ENCODE data around the gene GARNL3. TPM values are rescaled to one million over a fixed set of nuclear protein-coding genes. Genes with fewer than 3 reads are reported as not detected.

The GARNL3 gene
- total and polyA plus RNA-seq, 2 of the 13 experiments (the other 11 are each of a cell fraction or from before 2014, with no cell fraction given), result 3.9 to 11.0 TPM

- TF ChIP-seq HMGXB4 (CRISPR knock-in tag; IDR thresholded peaks at IDR 0.05; ENCODE audit: borderline replicate concordance in 1 of 2, low read depth in 1 of 2) (no peak; a peak in 3 of 4 replicates), ZNF616 (CRISPR knock-in tag; IDR thresholded peaks at IDR 0.05; ENCODE audit: low read depth) (no peak), ZBTB26 (CRISPR knock-in tag; IDR thresholded peaks at IDR 0.05; ENCODE audit: borderline replicate concordance) (peak; percentile 58; the same call in 1 of the 2 replicates), RFXANK (CRISPR knock-in tag; IDR thresholded peaks at IDR 0.05) (no peak), ZNF790 (CRISPR knock-in tag; IDR thresholded peaks at IDR 0.05; ENCODE audit: borderline replicate concordance) (no peak), E2F5 (CRISPR knock-in tag; conservative IDR thresholded peaks at IDR 0.05) (no peak; the same call in 1 of the 2 replicates), PITX1 (CRISPR knock-in tag; IDR thresholded peaks at IDR 0.05) (no peak), ZNF776 (CRISPR knock-in tag; IDR thresholded peaks at IDR 0.05) (peak; percentile 65), ZNF792 (CRISPR knock-in tag; IDR thresholded peaks at IDR 0.05) (no peak; the same call in 1 of the 2 replicates), THAP7 (CRISPR knock-in tag; IDR thresholded peaks at IDR 0.05) (no peak), AKAP8 (CRISPR knock-in tag; IDR thresholded peaks at IDR 0.05) (no peak), HOXD1 (CRISPR knock-in tag; IDR thresholded peaks at IDR 0.05) (peak; percentile 72; the same call in 1 of the 2 replicates), ZNF451 (CRISPR knock-in tag; IDR thresholded peaks at IDR 0.05) (no peak; the same call in 1 of the 2 replicates), PLRG1 (conservative IDR thresholded peaks at IDR 0.05) (no peak), SIN3B (IDR thresholded peaks at IDR 0.05; ENCODE audit: low read length) (no peak), NR2F6 (IDR thresholded peaks at IDR 0.05) (no peak), NR2F6 (CRISPR knock-in tag; IDR thresholded peaks at IDR 0.05) (0 out of 2 replicates have a peak, but pooled peaks have one; percentile 27), DMAP1 (CRISPR knock-in tag; IDR thresholded peaks at IDR 0.05) (no peak), DMTF1 (CRISPR knock-in tag; IDR thresholded peaks at IDR 0.05) (no peak), SALL2 (CRISPR knock-in tag; IDR thresholded peaks at IDR 0.05) (peak; percentile 61; the same call in 1 of the 2 replicates), KLF9 (CRISPR knock-in tag; IDR thresholded peaks at IDR 0.05; ENCODE audit: low read depth) (no peak)
- TF ChIP-seq, protein P1, sequence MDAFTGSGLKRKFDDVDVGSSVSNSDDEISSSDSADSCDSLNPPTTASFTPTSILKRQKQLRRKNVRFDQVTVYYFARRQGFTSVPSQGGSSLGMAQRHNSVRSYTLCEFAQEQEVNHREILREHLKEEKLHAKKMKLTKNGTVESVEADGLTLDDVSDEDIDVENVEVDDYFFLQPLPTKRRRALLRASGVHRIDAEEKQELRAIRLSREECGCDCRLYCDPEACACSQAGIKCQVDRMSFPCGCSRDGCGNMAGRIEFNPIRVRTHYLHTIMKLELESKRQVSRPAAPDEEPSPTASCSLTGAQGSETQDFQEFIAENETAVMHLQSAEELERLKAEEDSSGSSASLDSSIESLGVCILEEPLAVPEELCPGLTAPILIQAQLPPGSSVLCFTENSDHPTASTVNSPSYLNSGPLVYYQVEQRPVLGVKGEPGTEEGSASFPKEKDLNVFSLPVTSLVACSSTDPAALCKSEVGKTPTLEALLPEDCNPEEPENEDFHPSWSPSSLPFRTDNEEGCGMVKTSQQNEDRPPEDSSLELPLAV (CRISPR knock-in tag; conservative IDR thresholded peaks at IDR 0.05; ENCODE audit: low read depth), result no peak; the same call in 1 of the 2 replicates
These were observed 132.5 kb downstream of the GARNL3 start, which contains the start of gene SLC2A8 (continued) for GRCh38 chr9:127396808-127397645.
